NCI-H446 treated with DMSO at 0.1 percent for 48 hours (cell line): Measurements from ENCODE around the gene UBAP2.

Experiments used
- DNase-seq: peaks from one replicate; lab custom pipeline; 2025; lab: John Stamatoyannopoulos, UW

The UBAP2 gene

DNA sequence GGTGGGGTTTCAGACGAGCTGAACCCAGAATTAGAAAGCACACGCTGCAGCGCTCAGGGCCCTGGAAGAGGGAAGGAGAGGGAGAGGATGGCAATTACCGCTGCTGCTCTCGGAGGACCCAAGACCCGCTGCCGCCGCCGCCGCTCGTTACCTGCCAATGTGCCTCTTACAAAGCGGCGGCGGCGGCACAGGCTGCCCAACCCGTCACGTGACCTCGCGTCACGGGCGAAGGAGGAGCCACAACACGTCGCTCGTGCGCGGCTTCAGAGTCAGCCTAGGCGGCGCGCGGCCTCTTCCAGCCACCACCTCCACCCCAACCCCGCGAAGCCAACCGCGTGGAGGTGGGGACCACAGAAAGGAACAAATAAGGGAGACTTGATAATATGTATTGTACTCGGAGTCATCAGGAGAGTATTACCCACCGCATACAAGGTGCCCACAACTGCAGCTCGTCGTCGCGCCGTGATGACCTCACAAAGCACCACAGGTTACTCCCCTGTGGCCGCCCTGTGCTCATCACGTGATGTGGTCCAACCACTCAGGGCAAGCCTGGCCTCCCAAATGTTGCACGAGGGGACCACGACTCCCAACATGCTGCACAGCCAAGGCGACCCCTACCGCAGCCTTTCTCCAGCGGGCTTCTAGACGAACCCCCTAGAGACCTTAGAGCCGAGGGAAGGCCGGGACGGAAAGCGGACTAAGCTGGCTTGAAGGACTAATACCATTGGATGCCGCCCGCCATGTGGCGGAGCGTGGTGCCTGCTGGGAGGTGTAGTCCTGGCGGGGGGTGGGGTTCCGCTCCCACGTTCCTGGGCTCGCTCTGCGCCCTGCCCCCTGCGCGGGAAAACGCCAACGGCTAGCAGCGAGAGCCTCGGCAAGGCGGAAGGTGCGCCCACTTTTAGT lies at the start of gene UBAP2:
TSS of gene UBAP2 (minus strand) at position 161 of the 903 bp plus-strand sequence. CDS start 31,739 bp downstream, outside the sequence.
- peak; percentile 98 for DNase-seq

- no peak for DNase-seq
These were observed 49.6 kb upstream of the UBAP2 start for GRCh38 chr9:34098307-34098706.

- DNase-seq: no peak
These were observed 49.2 kb upstream of the UBAP2 start for GRCh38 chr9:34097865-34098264.

DNA sequence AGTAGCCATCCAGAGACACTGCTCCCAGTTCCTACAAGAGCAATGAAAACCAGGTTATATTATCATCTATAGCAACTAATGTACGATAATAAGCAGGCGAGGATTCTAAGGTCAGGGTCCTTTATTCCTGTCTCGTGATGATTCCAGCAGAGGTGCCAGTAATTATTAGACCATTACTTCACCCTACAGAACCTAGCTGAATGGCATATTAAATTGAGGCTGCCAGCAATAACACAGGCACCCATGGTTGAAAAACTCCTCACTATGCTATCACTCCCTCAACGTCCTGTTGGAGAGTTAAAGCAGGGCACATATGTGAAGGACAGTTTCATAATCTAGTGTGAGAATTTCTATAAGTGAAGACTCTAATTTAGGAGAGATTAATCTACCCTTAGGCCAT lies 48.1 kb upstream of the UBAP2 start:
- DNase-seq: no peak

DNA sequence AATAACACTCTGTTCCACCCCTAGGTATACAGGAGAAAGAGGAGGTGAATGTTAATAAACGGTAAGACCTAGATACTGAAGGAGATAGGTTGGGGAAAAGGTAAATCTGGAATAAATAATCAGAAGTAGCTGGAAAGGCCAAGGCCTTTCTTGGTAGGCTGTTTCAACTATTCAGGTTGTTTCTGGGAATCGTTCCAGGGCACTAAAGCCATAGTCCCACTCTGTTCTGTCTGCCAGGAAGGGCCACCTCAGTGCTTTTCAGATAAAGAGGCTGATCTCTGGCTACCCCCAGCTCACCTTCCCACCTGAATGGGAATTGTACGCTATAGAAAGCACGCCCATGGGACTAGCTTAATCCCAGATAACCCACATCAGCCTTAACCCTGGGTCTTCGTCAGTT lies 44.9 kb upstream of the UBAP2 start:
- DNase-seq: no peak

- DNase-seq: no peak
These were observed 40.6 kb upstream of the UBAP2 start for GRCh38 chr9:34089311-34089710.

- DNase-seq: no peak
These were observed 38.7 kb upstream of the UBAP2 start for GRCh38 chr9:34087370-34087769.

DNA sequence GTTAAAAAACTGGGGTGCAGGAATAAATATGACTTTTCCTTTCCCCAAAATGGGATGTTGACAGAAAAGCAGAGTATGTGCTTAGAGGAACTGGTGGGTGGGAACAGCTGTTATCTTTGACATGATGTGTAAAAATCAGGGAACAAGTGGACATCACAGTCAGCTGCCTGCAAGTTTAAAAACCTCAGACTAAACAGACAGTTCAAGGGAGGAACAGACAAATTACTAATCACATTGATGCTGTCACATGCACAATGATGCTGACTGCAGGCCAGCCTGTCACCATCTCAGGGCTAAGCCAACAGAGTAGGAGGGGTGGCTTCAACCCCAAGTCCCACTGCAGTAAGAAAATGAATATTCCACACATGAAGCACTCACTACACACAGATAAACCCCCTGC lies 38.2 kb upstream of the UBAP2 start:
- DNase-seq: no peak

- DNase-seq: no peak
These were observed 37.2 kb upstream of the UBAP2 start for GRCh38 chr9:34085581-34086500.

DNA sequence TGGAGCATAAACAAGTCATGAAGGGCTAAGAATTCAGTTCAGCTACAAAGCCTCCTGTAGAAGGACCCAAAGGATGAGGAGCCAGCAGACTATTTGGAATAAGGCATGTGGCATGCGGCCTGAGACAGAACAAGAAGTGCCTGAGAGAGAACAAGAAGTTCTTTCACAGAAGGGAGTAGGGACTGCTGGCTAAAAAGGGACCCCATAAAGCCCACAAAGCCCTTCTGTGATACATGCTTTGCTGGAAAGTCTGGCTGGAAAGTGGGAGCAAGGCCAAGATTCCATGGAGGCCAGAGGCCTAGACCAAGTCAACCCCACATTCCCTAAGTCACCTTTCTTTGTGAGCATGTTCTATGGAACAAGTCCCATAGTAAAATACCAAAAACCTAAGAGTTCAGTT lies 35.9 kb upstream of the UBAP2 start:
- DNase-seq: no peak

GRCh38 chr9:34079181-34079580 lies 30.5 kb upstream of the UBAP2 start:
- no peak for DNase-seq

DNA sequence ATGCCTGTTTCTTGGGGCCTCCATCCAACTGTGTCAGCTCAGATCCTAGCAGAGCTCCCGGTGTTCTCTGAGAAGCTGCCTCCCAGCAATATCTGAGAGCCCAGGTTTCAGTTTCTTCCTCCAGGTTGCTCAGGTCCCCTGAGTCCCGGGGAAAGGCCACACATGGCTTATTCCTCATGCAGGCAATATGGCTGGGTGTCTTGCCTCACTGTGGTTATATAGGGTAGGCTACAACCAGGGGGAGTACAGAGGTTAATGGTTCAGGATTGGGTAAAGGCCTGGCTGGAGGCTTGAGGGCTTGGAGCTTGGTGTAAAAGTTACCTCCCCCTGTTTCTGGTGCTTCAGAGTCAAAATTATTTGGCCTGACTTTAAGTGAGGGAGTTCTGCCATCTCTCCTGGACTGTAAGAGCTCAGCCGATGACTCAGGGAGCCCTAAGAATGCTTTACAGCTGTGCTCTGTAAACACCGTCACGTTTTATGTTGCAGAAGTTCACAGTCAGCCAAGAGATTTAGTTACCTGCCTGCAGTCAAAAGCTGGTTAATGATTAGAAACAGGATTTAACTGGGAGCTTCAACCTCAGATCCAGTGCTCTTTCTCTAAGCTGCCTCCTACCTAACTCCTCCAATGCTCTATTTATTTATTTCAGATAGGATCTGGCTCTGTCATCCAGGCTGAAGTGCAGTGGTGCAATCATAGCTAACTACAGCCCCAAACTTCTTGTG lies 24.3 kb upstream of the UBAP2 start:
- DNase-seq: peak; percentile 6

DNA sequence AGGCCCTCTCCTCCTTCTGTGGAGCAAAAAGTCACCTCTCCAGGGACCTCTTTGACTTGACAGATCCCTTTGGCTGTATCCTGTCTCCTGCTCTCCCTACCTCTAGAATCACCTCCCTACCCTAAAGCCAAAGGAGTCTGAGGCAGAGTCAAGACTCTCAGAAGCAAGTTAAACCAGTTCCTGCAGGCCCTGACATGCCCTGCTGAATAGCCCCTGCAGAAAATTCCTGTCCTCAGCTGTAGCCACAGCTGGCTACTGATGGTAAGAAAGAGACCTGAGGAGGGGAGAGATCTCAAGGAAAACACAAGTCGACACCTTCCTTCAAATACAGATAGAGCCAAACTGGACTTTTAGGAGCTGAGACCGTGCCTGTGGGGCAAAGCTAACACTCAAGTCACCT lies 23.7 kb upstream of the UBAP2 start:
- DNase-seq: no peak

DNA sequence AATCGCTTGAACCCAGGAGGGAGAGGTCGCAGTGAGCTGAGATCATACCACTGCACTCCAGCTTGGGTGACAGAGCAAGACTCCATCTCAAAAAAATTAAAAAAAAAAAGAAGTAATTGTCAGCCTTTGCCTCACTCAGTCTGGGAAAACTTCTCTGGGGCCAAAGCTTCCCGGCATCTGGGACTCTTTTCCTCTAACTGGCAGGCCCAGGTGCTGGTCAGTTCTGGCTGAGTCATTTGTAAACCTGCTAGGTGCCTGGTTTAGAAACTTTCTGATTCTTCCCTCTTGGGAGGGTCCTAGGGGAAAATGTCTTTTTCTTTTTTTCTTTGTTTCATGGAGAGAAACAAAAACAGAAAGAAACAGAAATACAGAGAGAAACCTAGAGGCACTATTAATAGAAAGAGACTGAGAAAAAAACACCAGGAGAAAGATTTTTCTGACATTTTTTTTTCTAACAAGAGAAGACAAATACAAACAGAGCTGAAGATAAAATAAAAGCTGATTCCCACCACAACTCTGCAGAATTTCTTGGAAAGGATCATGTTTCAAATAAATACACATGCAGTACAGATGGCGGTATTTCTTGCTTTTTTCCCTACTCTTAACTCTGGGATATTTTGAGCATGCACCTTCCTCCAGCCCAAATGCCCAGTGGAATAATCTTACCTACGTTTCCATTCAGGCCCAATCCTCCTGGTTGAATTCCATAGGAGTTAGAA lies 22.1 kb upstream of the UBAP2 start:
- DNase-seq: no peak

DNA sequence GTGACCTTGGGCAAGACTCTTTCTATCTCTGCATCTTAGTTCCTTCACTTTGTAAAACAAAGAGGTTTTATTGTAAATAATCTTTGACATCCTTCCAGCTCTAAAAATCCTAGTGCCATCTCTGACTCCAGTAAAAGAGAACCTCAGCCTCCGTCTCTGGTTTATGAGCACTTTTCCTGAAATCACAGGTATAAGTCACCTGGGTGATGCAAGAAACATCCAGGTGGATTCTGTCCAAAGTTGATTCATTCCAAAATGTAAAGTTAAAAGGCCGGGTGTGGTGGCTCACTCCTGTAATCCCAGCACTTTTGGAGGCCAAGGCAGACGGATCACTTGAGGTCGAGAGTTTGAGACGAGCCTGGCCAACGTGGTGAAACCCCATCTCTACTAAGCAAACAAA lies 21.1 kb upstream of the UBAP2 start:
- no peak for DNase-seq

- no peak for DNase-seq
These were observed 16.9 kb upstream of the UBAP2 start for GRCh38 chr9:34065541-34065940.

DNA sequence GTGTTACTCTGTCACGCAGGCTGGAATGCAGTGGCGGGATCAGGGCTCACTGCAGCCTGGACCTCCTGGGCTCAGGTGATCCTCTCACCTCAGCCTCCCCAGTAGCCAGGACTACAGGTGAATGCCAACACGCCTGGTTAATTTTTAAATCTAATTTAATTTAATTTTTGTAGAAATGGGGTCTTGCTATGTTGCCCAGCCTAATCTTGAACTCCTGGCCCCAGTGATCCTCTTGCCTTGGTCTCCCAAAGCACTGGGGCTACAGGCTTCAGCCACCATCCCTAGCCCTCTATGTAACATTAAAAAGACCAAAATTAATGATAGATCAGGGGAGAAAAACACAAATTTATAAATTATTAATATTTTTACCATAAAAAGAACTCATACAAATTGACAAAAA lies 11.3 kb upstream of the UBAP2 start:
- DNase-seq: no peak

- no peak for DNase-seq
These were observed 10.6 kb upstream of the UBAP2 start for GRCh38 chr9:34059281-34059680.

- DNase-seq: no peak
These were observed 1.1 kb upstream of the UBAP2 start for GRCh38 chr9:34049630-34050384.

GRCh38 chr9:34047864-34048726 lies 592 bp downstream of the UBAP2 start:
- DNase-seq: no peak
